SJCRH30 (cell line): ENCODE results near the gene APBA2. TPM values are rescaled to one million over a fixed set of nuclear protein-coding genes. Genes with fewer than 3 reads are reported as not detected.

Experiments
- DNase-seq, 2 experiments: peaks; one replicate each; pipeline ENCODE4 v3.0.0-alpha.2; 2015 to 2020
- H3K27ac ChIP-seq: fragments of 250-450 bp; sonication (Bioruptor Pico); 2 replicates; pipeline ENCODE4 v1.5.1; 2020; ENCODE audit warnings: mild to moderate bottlenecking, moderate library complexity
- H3K27me3 ChIP-seq: fragments of 250-450 bp; sonication (Bioruptor Pico); 2 replicates; pipeline ENCODE4 v1.5.1; 2020; ENCODE audit warnings: mild to moderate bottlenecking, moderate library complexity
- H3K36me3 ChIP-seq: fragments of 250-450 bp; sonication (Bioruptor Pico); 2 replicates; pipeline ENCODE4 v1.5.1; 2020; ENCODE audit warnings: mild to moderate bottlenecking, moderate library complexity
- H3K4me1 ChIP-seq: fragments of 250-450 bp; sonication (Bioruptor Pico); 2 replicates; pipeline ENCODE4 v1.5.1; 2020; ENCODE audit warnings: mild to moderate bottlenecking, moderate library complexity
- H3K4me3 ChIP-seq: fragments of 250-450 bp; sonication (Bioruptor Pico); 2 replicates; pipeline ENCODE4 v1.5.1; 2020; ENCODE audit warnings: mild to moderate bottlenecking, moderate library complexity
- H3K9me3 ChIP-seq: fragments of 250-450 bp; sonication (Bioruptor Pico); replicated peaks from 2 replicates; pipeline ENCODE4 v1.5.1; 2020; ENCODE audit warnings: mild to moderate bottlenecking, moderate library complexity
- total RNA-seq: library from RNA; depleted of rRNA; stranded (reverse); fragments of >200 nt; shearing (Covaris generic); gene quantifications from 2 replicates; pipeline ENCODE4 v1.2.3, GENCODE V29; 2014

The APBA2 gene
- total RNA-seq, 1 experiment from 2014 or later: 11.9 TPM

DNA sequence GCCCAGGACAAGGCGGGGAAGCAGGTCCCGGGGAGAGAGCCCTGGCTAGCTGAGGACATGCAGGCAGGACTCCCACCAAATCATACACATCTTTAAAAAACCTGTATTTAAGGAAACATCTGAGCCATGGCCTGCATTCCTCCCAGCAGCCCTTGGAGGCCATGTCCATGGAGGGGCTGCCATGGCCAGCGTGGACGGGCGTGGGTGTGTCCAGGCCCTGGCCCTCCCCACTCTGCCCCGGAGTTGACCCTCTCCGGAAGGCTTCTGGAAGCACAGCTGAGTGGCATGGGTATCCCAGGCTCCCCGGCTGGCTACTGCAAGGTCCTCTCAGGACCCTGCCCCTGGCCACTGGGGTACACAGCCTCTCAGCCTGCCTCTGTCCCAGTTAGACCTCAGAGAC is 234.1 kb downstream of the APBA2 start:
- DNase-seq: no peak
- Histone ChIP-seq H3K9me3 (no peaks in the 10 kb centered on the region), H3K27me3 (no peaks in the 10 kb centered on the region), H3K4me3 (no peak overlapping the region), H3K27ac (no peak overlapping the region), H3K4me1 (no peaks in the 10 kb centered on the region), H3K36me3 (no peaks in the 10 kb centered on the region)

DNA sequence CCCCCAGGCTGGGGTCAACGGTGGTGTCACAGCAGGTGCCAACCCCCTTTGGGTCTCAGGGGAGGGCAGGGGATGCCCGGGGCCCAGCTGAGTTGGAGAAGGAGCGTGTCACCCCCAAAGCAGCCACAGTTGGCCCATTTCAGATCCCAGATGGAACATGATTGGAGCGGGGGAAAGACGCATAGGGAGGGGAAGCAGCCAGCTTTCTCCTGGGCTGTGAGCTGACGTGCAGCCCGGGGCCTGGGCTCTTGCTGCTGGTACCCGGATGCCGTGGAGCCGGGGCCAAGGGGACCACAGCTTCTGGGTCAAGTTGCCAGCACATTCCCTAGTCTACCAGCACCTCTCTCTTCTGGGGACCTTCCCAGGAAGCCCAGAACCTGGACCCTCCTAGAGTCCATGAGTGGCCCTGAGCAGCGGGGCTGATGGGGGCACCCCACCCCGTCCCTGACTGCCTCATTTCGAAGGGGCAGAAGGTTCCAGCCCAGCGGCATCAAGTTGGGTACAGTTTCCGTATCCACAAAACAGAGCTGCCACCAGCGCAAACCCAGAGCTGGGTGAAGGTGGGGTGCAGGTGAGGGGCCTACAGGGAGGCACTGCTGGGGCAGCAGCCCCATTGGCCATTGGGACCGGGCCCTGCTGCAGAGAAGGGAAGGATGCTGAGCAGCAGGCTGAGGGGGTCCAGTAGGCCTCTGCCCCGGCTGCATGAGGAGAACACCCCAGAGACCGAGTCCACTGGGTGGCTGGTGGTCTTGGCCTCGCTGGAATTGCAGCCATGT is 235.0 kb downstream of the APBA2 start:
- H3K27me3 ChIP-seq: no peaks in the 10 kb centered on the region
- no peak overlapping the region for H3K27ac ChIP-seq
- DNase-seq: no peak
- H3K9me3 ChIP-seq: no peaks in the 10 kb centered on the region
- H3K36me3 ChIP-seq: no peaks in the 10 kb centered on the region
- no peaks in the 10 kb centered on the region for H3K4me1 ChIP-seq
- no peak overlapping the region for H3K4me3 ChIP-seq

DNA sequence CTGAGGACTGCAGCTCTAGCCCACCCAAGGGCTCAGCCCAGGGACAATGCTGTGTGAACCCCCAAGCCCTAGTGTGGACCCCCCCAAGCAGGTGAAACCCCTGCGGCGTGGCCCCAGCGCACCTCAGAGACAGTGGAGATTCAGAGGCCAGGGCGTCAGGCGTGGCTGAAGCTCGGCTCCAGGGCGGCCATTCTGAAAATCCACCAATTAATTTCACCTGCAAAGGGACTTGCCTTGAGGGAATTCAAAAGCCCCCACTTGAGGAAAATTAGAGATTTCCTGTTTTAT is 235.5 kb downstream of the APBA2 start:
- H3K27me3 ChIP-seq: no peaks in the 10 kb centered on the region

DNA sequence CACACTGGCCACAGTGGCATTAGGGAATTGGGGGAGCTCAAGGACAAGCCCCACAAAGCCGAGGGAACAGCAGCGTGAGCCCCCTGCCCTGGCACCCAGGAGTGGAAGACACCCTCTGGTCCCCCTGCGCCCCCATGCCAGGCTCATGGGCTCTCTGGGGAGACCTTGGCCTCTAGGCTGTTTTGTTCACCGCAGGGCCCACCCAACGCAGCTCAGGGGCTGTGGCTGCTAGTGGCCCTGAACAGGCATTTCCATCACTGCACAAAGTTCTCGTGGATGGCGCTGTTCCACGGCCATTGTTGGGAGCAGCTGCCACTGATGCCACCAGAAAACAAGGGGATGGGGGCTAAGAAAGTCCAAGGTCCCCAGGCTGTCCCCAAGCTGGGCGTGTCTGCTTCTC is 236.1 kb downstream of the APBA2 start:
- no peaks in the 10 kb centered on the region for H3K27me3 ChIP-seq
- DNase-seq: no peak
- H3K4me1 ChIP-seq: no peaks in the 10 kb centered on the region
- no peak overlapping the region for H3K27ac ChIP-seq
- no peaks in the 10 kb centered on the region for H3K36me3 ChIP-seq
- no peak overlapping the region for H3K4me3 ChIP-seq
- no peaks in the 10 kb centered on the region for H3K9me3 ChIP-seq

More for the DNA sequence above, 235.5 kb downstream of the APBA2 start:
- H3K27ac ChIP-seq: no peak overlapping the region
- no peak for DNase-seq
- H3K4me3 ChIP-seq: no peak overlapping the region
- no peaks in the 10 kb centered on the region for H3K36me3 ChIP-seq
- H3K4me1 ChIP-seq: no peaks in the 10 kb centered on the region
- no peaks in the 10 kb centered on the region for H3K9me3 ChIP-seq

DNA sequence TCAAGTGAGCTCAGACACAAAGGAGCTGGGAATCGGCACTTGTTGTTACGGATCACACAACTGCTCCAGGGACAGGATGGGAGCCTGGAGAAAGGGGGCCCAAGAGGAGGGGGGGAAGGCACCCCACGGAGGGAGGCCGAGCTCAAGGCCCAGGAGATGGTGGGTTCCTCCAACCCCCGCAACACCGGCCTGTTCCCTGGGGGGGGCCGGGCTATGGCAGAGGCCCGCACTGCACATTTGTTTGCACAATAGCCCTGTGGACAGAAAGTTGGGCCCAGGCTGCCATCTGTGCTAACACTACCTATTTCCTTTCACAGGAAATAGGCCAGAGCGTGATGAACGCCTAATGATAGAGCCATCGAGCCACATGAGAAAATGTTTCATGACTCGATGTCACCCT is 236.7 kb downstream of the APBA2 start:
- no peaks in the 10 kb centered on the region for H3K4me1 ChIP-seq
- DNase-seq: no peak
- no peak overlapping the region for H3K4me3 ChIP-seq
- no peaks in the 10 kb centered on the region for H3K27me3 ChIP-seq
- H3K9me3 ChIP-seq: no peaks in the 10 kb centered on the region
- no peaks in the 10 kb centered on the region for H3K36me3 ChIP-seq
- no peak overlapping the region for H3K27ac ChIP-seq

DNA sequence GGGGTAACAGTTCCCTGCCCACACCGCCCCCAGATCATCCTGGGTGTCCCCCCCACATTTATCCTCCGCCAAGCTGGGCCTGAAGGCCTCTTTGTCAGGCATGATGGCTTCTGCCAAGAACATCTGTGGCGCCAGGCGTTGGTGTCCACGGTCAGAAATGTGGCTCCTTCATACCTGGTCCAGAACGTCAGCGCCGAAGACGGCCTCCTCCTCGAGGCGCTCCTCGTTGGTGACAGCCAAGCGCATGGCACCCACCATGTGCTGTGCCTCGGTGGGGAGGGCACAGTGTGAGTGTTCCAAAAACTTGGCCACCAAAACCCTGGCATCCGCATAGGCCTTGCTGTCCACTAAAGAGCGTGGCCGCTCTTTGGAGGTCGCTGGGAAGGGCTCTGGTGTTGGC is 237.4 kb downstream of the APBA2 start:
- Histone ChIP-seq H3K27me3 (no peaks in the 10 kb centered on the region), H3K4me1 (no peaks in the 10 kb centered on the region), H3K27ac (no peak overlapping the region), H3K36me3 (no peaks in the 10 kb centered on the region), H3K4me3 (no peak overlapping the region), H3K9me3 (no peaks in the 10 kb centered on the region)
- DNase-seq: no peak

DNA sequence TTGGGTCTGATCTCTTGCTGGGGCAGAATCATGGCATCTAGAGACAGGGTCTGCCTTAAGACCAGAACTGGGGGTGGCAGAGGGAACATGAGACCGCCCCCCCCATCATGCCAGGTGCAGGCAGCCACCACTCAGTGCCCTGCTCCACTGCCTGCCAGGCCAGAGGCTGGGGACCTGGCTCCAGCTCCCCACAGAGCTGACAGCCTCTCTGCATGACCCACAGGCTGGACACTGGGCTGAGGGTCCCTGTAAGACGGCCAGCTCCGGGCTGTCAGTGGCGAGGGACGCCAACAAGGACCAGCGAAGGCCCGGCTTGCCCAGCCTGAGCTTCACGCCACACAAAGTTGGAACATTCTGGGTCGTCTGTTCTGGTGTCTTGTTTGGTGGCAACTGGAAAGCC is 238.2 kb downstream of the APBA2 start:
- Histone ChIP-seq H3K4me1 (no peaks in the 10 kb centered on the region), H3K36me3 (no peaks in the 10 kb centered on the region), H3K27ac (no peak overlapping the region), H3K4me3 (no peak overlapping the region), H3K27me3 (no peaks in the 10 kb centered on the region), H3K9me3 (no peaks in the 10 kb centered on the region)
- no peak for DNase-seq

DNA sequence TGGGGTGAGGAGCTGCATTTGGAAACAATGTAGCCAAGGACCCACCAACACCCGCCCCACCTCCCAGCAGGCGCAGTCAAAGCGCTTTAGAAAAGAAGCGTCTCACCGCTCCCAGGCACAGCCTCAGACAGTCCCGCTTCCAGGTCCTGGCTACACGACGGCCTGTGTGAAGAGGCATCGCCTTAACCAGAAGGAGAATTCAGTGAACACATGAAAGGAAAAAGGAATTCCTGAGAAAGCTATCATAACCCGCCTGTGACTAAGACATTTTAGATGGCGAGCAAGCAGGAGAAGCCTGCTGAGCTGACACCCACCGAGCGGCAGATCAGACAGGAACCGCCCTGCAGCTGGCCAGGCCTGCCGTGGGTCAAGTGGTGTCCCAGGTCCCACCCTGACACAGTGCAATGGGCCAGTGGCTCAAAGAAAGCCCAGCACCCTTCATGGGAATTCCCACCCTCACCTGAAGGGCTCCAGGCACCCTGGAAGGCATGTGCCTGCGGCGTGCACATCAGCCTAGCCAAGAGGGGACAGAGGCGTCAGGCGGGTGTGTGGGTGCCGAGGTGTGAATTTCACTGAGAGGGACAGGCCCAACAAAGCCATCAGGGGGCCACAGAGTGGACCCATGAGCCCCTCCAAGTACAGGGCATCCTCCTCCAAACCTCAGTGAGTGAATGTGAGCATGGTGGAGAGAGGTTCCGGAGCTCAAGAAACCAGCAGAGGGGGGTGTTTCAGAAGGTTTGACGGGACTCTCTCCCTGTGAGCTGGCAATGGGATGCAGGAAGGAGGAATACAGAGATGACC is 239.0 kb downstream of the APBA2 start:
- Histone ChIP-seq H3K36me3 (no peaks in the 10 kb centered on the region), H3K27me3 (no peaks in the 10 kb centered on the region), H3K4me1 (no peaks in the 10 kb centered on the region), H3K27ac (no peak overlapping the region), H3K4me3 (no peak overlapping the region), H3K9me3 (no peaks in the 10 kb centered on the region)
- DNase-seq: peak in 1 of 2 experiments; percentile 17

DNA sequence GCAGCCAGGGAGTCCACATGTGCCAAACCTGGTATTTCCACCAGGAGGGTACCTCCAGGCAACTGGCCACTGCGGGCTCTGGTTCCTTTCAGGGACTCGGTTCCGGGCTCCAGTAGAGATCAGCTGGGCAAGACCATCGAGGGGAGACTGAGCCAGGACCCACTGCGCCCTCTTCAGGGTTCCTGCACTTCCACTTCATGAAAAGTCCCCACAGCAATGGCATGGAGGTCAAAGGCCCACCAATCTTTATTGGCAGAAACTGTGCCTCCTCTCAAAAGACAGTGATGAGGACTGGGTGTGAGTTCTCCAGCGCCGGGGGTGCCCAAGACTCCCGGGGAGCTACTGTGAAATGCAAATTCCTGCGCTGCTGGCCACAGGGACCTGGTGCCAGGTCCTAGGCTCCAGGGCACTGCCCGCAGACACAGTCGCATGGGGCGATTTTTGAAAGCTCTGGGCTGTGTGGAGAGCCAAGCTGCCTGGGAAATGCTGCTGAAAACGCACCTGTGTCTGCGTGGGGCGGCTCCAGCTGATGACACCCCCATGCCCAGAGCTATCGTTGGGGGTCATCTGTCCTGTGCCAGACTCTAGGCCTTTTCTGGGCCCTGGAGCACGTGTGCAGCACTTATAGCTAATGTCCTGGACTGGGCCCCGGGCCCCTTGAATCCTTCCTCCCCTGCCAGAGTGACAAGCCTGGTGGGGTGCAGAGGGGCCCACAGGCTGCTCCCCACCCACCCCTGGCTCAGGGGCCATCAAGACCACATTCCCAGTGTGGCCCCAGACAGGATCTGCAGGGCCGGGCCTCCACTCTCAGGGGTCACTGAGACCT is 239.8 kb downstream of the APBA2 start:
- Histone ChIP-seq H3K4me3 (no peak overlapping the region), H3K9me3 (no peaks in the 10 kb centered on the region), H3K36me3 (no peaks in the 10 kb centered on the region), H3K27ac (no peak overlapping the region), H3K4me1 (no peaks in the 10 kb centered on the region), H3K27me3 (no peaks in the 10 kb centered on the region)
- no peak for DNase-seq

DNA sequence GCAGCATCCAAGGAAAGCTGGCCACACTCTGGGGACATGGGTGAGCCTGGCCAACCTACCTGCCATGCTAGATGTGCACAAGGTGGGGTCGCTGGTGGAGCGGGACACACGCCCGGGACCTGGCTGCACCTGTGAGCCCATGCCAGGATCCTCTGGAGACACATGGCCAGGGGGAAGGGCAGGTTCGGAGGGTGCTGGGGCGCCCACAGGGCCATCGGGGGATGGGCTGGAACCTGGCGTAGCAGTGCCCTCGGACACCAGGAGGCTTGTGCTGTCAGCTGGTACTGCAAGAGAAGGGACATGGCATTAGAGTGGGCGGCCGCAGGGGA is 240.4 kb downstream of the APBA2 start:
- Histone ChIP-seq H3K4me1 (no peaks in the 10 kb centered on the region), H3K9me3 (no peaks in the 10 kb centered on the region), H3K4me3 (no peak overlapping the region), H3K27ac (no peak overlapping the region), H3K36me3 (no peaks in the 10 kb centered on the region), H3K27me3 (no peaks in the 10 kb centered on the region)
- no peak for DNase-seq

DNA sequence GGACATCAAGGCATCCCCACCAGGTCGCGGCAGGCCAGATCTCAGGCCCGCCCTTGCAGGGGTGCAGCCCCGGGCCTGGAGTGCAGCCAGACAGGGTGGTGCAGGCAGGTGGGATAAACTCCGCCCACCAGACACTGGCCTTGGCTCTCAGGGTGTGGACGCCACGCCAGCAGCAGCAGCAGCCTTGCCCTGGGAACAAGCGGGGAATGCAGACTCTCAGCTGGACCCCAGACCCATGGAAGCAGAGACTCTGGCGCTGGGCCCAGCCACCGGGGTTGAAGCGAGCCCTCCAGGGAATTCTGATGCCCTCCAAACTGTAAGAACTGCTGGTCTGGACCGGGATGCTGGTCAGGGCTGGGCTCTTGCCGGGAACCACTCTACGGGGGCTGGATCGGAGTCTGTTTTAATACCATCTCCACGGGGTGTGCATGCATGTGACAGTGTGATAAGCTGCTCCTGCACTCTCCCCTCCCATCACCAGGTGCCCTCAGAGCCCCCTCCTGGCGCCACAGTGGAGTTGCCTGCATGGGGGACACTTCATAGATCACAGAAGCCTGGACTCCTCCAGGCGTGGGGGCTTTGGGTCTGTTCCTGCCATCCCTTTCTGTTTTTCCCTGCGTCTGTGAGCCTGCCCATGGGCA is 241.2 kb downstream of the APBA2 start:
- H3K4me1 ChIP-seq: no peaks in the 10 kb centered on the region
- no peak for DNase-seq
- no peak overlapping the region for H3K27ac ChIP-seq
- no peaks in the 10 kb centered on the region for H3K9me3 ChIP-seq
- no peaks in the 10 kb centered on the region for H3K36me3 ChIP-seq
- no peaks in the 10 kb centered on the region for H3K27me3 ChIP-seq
- no peak overlapping the region for H3K4me3 ChIP-seq

DNA sequence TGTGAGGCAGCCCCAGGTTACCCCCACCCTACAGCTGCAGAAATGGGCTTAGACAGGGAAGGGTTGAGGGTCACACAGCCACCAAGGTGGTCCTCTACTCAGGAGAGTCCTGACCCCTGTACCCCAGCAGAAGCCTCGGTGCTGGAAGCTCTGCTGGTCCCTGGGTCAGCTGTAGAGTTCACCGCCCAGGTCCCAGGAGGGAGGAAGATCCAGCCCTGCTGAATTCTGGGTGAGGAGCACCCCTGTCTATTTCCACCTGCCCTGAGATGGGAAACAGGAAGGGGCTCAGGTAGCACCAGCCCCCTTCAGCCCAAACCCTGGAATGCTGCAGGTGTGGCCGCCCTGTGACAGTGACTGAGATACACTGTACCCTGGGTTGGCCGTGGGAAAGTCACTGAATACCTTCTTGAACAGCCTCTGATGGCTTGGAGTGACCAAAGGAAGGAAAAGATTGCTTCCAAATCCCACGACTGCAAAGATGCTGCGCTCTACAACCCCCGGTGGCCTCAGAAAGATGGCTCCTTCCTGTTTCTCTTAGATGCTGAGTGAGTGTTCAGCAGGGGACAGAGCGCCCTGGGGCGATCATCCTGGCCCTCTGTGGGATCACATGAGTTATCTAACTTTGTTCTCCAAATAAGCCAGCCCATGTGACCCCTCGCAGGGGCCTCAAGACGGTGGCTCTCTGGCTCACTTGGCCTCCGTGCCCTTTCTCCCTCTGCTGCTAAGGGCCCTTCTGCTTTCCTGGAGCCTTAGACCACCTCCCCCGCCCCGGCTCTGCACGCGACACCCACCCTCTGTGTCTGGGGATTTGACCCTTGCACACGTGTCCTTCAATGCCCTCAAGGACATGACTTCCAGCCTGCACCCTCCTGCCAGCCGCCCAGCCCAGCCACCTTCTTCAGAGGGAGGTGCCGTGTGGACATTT is 242.0 kb downstream of the APBA2 start:
- Histone ChIP-seq H3K36me3 (no peaks in the 10 kb centered on the region), H3K27ac (no peak overlapping the region), H3K4me1 (no peaks in the 10 kb centered on the region), H3K4me3 (no peak overlapping the region), H3K9me3 (no peaks in the 10 kb centered on the region), H3K27me3 (no peaks in the 10 kb centered on the region)
- DNase-seq: no peak

DNA sequence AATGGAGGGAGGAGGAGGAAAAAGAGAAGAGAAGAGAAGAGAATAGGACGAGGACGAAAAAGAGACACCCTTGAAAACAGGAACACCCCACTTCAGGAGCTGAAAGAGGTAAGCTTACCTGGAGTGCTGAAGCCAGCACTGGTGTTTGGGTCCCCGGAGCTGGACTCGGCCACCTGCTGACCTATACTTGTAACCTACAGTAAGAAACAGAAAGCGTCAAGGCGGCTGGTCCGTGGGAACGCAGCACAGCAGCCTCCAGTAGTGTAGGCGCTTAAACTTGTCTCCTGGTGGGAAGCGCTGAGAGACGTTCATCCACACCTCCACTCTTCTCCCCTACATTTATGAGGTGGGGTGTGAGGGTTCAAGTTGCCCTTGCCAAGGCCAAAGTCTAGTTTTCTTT is 242.9 kb downstream of the APBA2 start:
- no peak overlapping the region for H3K4me3 ChIP-seq
- H3K27ac ChIP-seq: no peak overlapping the region
- H3K27me3 ChIP-seq: no peaks in the 10 kb centered on the region
- H3K36me3 ChIP-seq: no peaks in the 10 kb centered on the region
- no peak for DNase-seq
- no peaks in the 10 kb centered on the region for H3K9me3 ChIP-seq
- no peaks in the 10 kb centered on the region for H3K4me1 ChIP-seq

DNA sequence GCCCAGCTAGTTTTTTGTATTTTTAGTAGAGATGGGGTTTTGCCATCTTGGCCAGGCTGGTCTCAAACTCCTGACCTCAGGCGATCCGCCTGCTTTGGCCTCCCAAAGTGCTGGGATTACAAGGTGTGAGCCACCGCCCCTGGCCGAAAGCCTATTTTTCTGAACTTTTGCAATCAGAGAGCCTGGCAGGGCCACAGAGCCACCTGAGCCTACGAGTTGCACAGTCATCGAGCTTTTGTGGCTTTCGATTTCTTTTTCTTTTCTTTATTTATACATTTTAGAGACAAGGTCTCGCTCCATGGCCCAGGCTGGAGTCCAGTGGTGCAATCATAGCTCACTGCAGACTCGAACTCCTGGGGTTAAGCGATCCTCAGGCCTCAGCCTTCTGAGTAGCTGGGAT is 243.4 kb downstream of the APBA2 start:
- H3K4me3 ChIP-seq: no peak overlapping the region
- H3K4me1 ChIP-seq: no peaks in the 10 kb centered on the region
- no peaks in the 10 kb centered on the region for H3K36me3 ChIP-seq
- H3K27ac ChIP-seq: no peak overlapping the region
- DNase-seq: no peak
- no peaks in the 10 kb centered on the region for H3K9me3 ChIP-seq
- no peaks in the 10 kb centered on the region for H3K27me3 ChIP-seq
